ENCODE data around the gene ZSCAN12. TPM values are rescaled to one million over a fixed set of nuclear protein-coding genes. Genes with fewer than 3 reads are reported as not detected.

The ZSCAN12 gene
- total and polyA plus RNA-seq, 2 of the 13 experiments (the other 11 are each of a cell fraction or from before 2014, with no cell fraction given), result 2.8 to 8.9 TPM

- TF ChIP-seq ZEB1 (IDR thresholded peaks at IDR 0.05; ENCODE audit: insufficient replicate concordance, low read depth), result peak; percentile 94
- TF ChIP-seq ZBTB46 (CRISPR knock-in tag; IDR thresholded peaks at IDR 0.05; ENCODE audit: borderline replicate concordance), result peak; percentile 54; the same call in 1 of the 2 replicates
- peak; percentile 84; the same call in 1 of the 2 replicates for TF ChIP-seq IRF9 (CRISPR knock-in tag; IDR thresholded peaks at IDR 0.05; ENCODE audit: borderline replicate concordance)
- TF ChIP-seq NFYC (CRISPR knock-in tag; IDR thresholded peaks at IDR 0.05), result peak; percentile 88
- TF ChIP-seq ZBTB10 (CRISPR knock-in tag; IDR thresholded peaks at IDR 0.05; ENCODE audit: borderline replicate concordance), result peak; percentile 92; the same call in 1 of the 2 replicates
Measured at GRCh38 chr6:28335564-28336283, 63.8 kb downstream of the ZSCAN12 start, which contains the start of gene ZSCAN31 (continued).

Data from HepG2 (cell line).